ENCODE measurements around the gene PRKAB2.
"Not testable (repeated sequence)": the region's sequence is repeated elsewhere in the genome, so short reads cannot be mapped to it uniquely, and the experiment has no call there.

PRKAB2 gene

GRCh38 chr1:147172168-147173016, at the start of gene PRKAB2:
Gene PRKAB2 (minus strand): TSS chr1:147172470. CDS start chr1:147172144, 326 bp downstream.
- DNase-seq, result peak; percentile 97

- DNase-seq, result no peak
These were observed 46.3 kb upstream of the PRKAB2 start for GRCh38 chr1:147218606-147219005.

DNA sequence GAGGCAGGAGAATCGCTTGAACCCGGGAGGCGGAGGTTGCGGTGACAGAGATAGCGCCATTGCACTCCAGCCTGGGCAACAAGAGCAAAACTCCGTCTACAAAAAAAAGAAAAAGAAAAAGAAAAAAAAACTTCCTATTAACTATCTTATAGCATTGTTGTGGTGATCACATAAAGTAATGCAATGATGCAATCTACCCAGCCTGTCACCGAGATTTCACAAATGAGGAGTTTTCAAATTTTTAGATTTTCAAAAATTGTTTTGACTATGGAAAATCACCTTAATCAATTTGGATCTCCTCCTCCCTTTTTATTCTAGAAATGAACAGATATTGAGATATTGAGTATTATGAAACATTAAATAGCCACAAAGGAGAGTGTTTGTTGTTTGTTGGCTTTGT, 44.9 kb upstream of the PRKAB2 start:
- no peak for DNase-seq

GRCh38 chr1:147216124-147216523, 43.9 kb upstream of the PRKAB2 start:
- DNase-seq, result no peak

- no peak for DNase-seq
These were observed 43.3 kb upstream of the PRKAB2 start for GRCh38 chr1:147215540-147215916.

- DNase-seq, result peak; percentile 26
These were observed 42.7 kb upstream of the PRKAB2 start for GRCh38 chr1:147214842-147215539.

DNA sequence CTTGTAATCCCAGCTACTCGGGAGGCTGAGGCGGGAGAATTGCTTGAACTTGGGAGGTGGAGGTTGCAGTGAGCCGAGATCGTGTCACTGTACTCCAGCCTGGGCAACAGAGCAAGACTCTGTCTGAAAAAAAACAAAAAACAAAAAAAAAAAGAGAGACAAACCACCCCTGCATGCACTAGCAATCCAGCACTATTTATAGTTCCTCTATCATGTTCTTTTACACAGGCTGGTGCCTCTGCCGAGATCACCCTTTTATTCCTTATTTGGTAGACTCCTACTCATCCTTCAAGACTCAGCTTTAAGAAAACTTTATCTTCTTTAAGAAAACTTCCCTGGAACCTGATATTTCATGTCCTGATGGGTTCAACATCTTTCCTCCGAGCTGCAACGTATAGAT, 42.1 kb upstream of the PRKAB2 start:
- DNase-seq, result no peak

DNA sequence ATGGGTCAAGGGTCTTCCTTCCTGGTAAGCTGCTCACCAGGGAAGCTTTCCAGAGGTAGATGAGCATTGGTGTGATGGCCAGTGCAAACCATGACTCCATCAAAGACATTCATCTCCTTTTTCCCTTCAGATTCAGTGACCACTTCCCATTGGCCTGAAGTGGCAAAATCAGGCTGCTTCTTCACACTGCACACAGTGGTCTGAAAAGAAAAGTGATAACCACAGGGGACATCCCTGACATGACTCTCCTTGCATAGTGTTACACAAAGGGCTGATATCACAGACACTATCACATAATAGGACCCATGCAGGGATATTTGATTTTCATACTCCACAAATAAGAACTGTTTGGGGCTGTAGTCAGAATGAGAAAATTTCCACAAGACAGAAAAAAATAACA, 41.0 kb upstream of the PRKAB2 start:
- no peak for DNase-seq

DNA sequence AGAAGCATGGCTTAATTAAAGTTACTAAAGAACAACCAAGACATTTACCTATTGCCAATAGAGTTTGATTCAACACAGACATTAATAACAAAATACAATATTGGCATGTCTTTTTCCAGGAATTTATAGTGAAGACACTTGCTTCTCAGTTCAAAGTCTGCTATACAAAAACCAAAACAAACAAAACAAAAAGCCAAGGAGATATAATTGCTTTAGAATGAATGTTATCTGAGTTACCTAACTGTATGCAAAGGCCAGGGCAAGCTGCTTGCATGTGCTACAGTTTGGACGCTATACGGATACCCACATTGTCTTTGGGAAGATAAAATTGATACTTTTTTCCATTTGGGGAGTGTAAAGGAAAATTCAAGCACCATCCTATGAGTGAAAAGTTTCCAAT, 39.3 kb upstream of the PRKAB2 start:
- no peak for DNase-seq

- no peak for DNase-seq
These were observed 38.7 kb upstream of the PRKAB2 start for GRCh38 chr1:147210987-147211386.

- no peak for DNase-seq
These were observed 37.9 kb upstream of the PRKAB2 start for GRCh38 chr1:147209825-147210821.

- DNase-seq, result no peak
These were observed 36.3 kb upstream of the PRKAB2 start for GRCh38 chr1:147208619-147209018.

GRCh38 chr1:147207192-147207591, 34.9 kb upstream of the PRKAB2 start:
- no peak for DNase-seq

GRCh38 chr1:147204080-147204479, 31.8 kb upstream of the PRKAB2 start:
- DNase-seq, result no peak

DNA sequence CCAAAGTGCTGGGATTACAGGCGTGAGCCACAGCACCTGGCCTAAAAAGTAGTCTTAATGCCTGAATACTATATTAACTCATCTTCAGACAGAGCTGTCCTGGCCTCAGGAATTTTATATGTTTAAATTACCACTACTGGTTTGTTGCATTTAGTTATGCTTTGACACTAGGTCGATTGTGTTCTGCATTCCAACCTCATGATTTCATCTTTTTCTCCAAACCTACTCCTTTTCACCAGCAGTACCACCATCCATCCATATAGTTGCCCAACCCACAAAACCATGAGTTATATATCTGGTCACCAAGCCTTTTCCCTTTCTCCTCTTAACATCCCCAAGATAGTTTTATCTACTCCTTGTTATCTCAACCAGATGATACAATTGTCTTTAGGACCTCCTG, 30.3 kb upstream of the PRKAB2 start:
- peak; percentile 8 for DNase-seq

- DNase-seq, result no peak
These were observed 29.5 kb upstream of the PRKAB2 start for GRCh38 chr1:147201786-147202185.

- DNase-seq, result peak; percentile 13
These were observed 29.0 kb upstream of the PRKAB2 start for GRCh38 chr1:147201276-147201675.

DNA sequence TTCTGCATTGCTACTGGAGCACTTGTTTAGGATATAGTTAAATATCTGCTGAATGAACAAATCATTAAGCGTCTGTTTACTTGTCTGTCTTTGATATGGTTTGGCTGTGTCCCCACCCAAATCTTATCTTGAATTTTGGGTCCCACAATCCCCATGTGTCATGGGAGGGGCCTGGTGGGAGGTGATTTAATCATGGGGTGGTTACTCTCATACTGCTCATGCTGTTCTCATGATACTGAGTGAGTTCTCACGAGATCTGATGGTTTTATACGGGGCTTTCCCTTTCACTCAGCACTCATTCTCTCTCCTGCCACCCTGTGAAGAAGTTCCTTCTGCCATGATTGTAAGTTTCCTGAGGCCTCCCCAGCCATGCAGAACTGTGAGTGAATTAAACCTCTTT, 25.1 kb upstream of the PRKAB2 start:
- DNase-seq, result not testable (repeated sequence)

DNA sequence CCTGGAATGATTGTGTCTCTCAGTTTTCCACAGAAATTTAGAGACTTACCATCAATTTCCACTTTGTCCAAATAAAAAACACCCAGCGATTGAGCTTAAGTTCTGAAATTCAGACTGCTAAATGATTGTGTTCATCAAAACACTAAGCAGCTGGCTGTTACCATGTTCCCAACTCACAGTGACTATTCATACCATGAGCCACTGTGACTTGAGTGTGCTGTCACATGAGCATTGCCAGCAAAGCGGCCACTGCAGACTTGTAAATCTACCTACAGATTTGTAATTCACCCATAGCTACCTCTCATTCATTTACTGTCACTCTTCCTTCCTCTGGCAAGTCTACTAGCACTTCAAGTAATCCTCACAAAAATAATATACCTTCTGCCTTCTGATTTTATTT, 17.2 kb upstream of the PRKAB2 start:
- DNase-seq, result no peak

DNA sequence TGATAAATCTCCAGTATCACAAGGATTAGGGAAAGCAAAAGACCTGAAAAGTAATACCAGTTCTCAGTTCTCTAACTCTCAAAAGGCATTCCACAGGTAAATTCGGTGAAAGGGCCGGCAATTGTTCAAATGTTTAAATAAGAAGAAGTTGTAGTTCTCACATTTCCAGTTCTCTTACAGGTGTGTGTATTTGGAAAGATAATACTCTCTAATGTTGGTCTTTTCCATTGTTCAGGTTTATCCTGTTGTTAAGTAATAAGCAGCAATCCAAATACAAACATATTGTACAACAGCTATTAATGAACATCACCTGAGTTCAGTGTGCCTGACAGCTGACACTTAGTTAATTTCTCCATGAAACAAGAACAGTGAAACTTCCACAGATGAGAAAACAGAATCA, 13.2 kb upstream of the PRKAB2 start:
- DNase-seq, result no peak

DNA sequence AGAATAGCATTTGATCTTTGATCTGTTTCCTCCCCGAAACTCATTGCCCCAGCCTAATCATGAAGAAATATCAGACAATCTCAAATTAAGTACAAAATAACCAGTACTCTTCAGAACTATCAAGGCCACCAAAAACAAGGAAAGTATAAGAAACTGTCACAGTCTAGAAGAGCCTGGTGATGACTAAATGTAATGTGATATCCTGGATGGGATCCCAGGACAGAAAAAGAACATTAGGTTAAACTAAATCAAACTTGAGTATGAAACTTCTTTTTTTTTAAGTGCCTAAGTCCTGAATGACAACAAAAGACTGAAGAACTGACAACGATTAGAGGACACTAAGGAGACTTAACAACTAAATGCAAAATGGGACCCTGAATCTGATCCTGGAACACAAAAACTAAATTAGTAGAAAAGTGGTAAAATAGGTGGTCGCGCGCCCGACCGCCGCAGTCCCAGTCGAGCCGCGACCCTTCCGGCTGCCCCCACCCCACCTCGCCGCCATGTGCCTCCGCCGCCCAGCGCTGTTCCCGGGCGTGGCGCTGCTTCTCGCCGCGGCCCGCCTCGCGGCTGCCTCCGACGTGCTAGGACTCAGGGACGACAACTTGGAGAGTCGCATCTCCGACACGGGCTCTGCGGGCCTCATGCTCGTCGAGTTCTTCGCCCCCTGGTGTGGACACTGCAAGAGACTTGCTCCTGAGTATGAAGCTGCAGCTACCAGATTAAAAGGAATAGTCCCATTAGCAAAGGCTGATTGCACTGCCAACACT, 5.5 kb upstream of the PRKAB2 start:
- DNase-seq, result peak; percentile 64

All from fibroblast of skin of right biceps (primary cell).